ENCODE results near the gene CCL20. TPM values are rescaled to one million over a fixed set of nuclear protein-coding genes. Genes with fewer than 3 reads are reported as not detected.

CCL20 gene
- total RNA-seq, 4 donors from 2014 or later = 2.0 to 4.2 TPM; not detected in 2

- Histone ChIP-seq H3K27me3 (no peaks in the 10 kb centered on the region), H3K36me3 (no peaks in the 10 kb centered on the region), H3K27ac (no peak overlapping the region), H3K4me3 (no peak overlapping the region), H3K9me3 (no peaks in the 10 kb centered on the region), H3K4me1 (peaks cover 4% of the 10 kb centered on the region)
- TF ChIP-seq POLR2A (IDR thresholded peaks at IDR 0.05) = no peak
- TF ChIP-seq, protein P1, sequence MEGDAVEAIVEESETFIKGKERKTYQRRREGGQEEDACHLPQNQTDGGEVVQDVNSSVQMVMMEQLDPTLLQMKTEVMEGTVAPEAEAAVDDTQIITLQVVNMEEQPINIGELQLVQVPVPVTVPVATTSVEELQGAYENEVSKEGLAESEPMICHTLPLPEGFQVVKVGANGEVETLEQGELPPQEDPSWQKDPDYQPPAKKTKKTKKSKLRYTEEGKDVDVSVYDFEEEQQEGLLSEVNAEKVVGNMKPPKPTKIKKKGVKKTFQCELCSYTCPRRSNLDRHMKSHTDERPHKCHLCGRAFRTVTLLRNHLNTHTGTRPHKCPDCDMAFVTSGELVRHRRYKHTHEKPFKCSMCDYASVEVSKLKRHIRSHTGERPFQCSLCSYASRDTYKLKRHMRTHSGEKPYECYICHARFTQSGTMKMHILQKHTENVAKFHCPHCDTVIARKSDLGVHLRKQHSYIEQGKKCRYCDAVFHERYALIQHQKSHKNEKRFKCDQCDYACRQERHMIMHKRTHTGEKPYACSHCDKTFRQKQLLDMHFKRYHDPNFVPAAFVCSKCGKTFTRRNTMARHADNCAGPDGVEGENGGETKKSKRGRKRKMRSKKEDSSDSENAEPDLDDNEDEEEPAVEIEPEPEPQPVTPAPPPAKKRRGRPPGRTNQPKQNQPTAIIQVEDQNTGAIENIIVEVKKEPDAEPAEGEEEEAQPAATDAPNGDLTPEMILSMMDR (IDR thresholded peaks at IDR 0.05) = no peak
- no peak for TF ChIP-seq POLR2AphosphoS5 (IDR thresholded peaks at IDR 0.05)
- no peak for TF ChIP-seq EP300 (IDR thresholded peaks at IDR 0.05)
- DNase-seq (ENCODE audit: low spot score in 2 of 2) = no peak
- WGBS = 83% methylated on average over 5 of the region's 5 CpGs
These were observed 30.8 kb upstream of the CCL20 start for GRCh38 chr2:227782804-227783203.

GRCh38 chr2:227783404-227784138, 30.1 kb upstream of the CCL20 start:
- H3K36me3 ChIP-seq = no peaks in the 10 kb centered on the region
- DNase-seq (ENCODE audit: low spot score in 2 of 2) = no peak
- H3K27ac ChIP-seq = no peak overlapping the region
- H3K9me3 ChIP-seq = no peaks in the 10 kb centered on the region
- no peak overlapping the region for H3K4me3 ChIP-seq
- H3K27me3 ChIP-seq = no peaks in the 10 kb centered on the region
- TF ChIP-seq POLR2A (IDR thresholded peaks at IDR 0.05) = no peak
- no peak for TF ChIP-seq EP300 (IDR thresholded peaks at IDR 0.05)
- TF ChIP-seq, protein P1 (IDR thresholded peaks at IDR 0.05) = no peak
- 81% methylated on average over 12 of the region's 12 CpGs for WGBS
- H3K4me1 ChIP-seq = peaks cover 4% of the 10 kb centered on the region

DNA sequence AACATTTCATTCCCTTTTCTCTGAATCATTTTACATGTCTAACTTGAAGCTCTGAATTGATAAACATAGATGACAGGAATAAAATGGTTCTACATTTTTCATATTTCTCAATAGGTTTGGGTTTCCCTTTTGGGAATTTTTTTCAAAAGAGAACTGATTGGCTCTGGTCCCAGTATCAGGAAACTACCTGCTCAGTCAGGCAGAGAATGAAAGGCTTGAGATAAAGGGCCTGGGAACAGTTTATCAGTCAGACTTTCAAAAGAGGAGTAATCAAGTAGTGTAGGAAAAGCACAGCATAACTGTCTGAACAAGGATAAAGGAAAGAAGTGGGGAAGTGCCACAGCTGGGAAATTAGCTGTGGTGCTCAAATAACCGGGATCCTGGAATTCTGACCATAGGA, 28.3 kb upstream of the CCL20 start:
- TF ChIP-seq POLR2A (IDR thresholded peaks at IDR 0.05) (no peak), EP300 (IDR thresholded peaks at IDR 0.05) (no peak), POLR2AphosphoS5 (IDR thresholded peaks at IDR 0.05) (no peak)
- TF ChIP-seq, protein P1 (IDR thresholded peaks at IDR 0.05) = no peak
- no peak overlapping the region for H3K27ac ChIP-seq
- no peaks in the 10 kb centered on the region for H3K9me3 ChIP-seq
- no peaks in the 10 kb centered on the region for H3K36me3 ChIP-seq
- no peak overlapping the region for H3K4me3 ChIP-seq
- peaks cover 4% of the 10 kb centered on the region for H3K4me1 ChIP-seq
- DNase-seq (ENCODE audit: low spot score in 2 of 2) = no peak
- H3K27me3 ChIP-seq = no peaks in the 10 kb centered on the region
- 46% methylated on average over 1 of the region's 1 CpG for WGBS

DNA sequence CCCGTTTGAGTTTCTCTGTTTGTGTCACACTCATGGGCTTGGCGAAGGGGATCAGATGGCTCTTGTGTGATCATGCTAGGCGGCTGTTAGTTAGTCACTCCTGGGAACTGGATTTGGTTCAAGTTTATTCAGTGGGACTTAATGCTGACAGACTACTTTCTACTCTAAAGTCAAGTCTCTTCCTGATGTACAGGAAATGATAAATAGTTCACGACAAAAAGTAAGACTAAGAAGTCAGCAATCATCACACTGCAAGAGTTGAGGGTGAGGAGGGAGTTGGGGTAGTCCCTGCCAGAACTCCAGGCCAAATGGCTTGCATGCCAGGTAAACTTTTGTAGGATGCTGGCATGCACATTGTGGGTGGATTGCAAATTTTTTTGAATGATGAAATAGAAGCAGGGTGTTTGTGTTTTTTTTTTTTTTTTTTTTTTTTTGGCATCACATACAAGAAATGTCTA, 25.1 kb upstream of the CCL20 start:
- no peak for DNase-seq (ENCODE audit: low spot score in 2 of 2)
- H3K4me1 ChIP-seq = no peaks in the 10 kb centered on the region
- H3K9me3 ChIP-seq = no peaks in the 10 kb centered on the region
- H3K27me3 ChIP-seq = no peaks in the 10 kb centered on the region
- WGBS = 52% methylated on average over 4 of the region's 4 CpGs
- TF ChIP-seq, protein P1 (IDR thresholded peaks at IDR 0.05) = no peak
- TF ChIP-seq POLR2A (IDR thresholded peaks at IDR 0.05) = no peak
- TF ChIP-seq EP300 (IDR thresholded peaks at IDR 0.05) = no peak
- no peak for TF ChIP-seq POLR2AphosphoS5 (IDR thresholded peaks at IDR 0.05)
- H3K27ac ChIP-seq = no peak overlapping the region
- H3K36me3 ChIP-seq = no peaks in the 10 kb centered on the region
- H3K4me3 ChIP-seq = no peak overlapping the region

DNA sequence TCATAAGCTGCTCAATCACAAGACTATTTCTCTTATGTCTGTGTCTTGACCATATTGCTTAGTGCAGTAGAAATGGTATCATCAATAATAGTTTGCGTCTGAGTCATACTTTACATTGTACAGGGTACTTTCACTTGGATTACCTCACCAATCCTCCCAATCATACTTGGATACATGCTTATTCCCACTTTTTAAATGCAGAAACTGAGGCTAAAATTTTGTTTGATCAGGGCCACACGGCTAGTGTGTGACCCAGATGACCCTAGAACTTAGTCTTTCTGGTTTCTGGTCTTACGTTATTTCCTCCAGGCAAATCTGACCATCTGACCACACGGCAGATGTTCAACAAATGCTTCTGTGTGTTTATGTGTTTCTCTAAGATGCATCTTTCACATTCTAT, 23.8 kb upstream of the CCL20 start:
- DNase-seq (ENCODE audit: low spot score in 2 of 2) = no peak
- Histone ChIP-seq H3K36me3 (no peaks in the 10 kb centered on the region), H3K4me3 (no peak overlapping the region), H3K9me3 (no peaks in the 10 kb centered on the region), H3K27me3 (no peaks in the 10 kb centered on the region), H3K4me1 (no peaks in the 10 kb centered on the region), H3K27ac (no peak overlapping the region)
- no peak for TF ChIP-seq EP300 (IDR thresholded peaks at IDR 0.05)
- TF ChIP-seq, protein P1 (IDR thresholded peaks at IDR 0.05) = no peak
- no peak for TF ChIP-seq POLR2A (IDR thresholded peaks at IDR 0.05)
- TF ChIP-seq POLR2AphosphoS5 (IDR thresholded peaks at IDR 0.05) = no peak
- WGBS = 84% methylated on average over 4 of the region's 4 CpGs

All from suprapubic skin (tissue), 4 donors.